Stomach (tissue), 9 donors: ENCODE data around the gene JCHAIN. TPM values are rescaled to one million over a fixed set of nuclear protein-coding genes. Genes with fewer than 3 reads are reported as not detected.
"Not testable (repeated sequence)": the region's sequence is repeated elsewhere in the genome, so short reads cannot be mapped to it uniquely, and the experiment has no call there.

Experiments
- DNase-seq, 2 donors: peaks; one replicate each; pipeline versions ENCODE4 v3.0.0 to v3.0.0-alpha.2; 2013 to 2019
- H3K27ac ChIP-seq, 5 donors: fragments of 200-600 bp in 4 of 5; sonication (generic) in 4 of 5; one replicate each; pipeline ENCODE4 v1.5.1; 2013 to 2019; ENCODE audit warnings: mild to moderate bottlenecking in 1 of 5, moderate library complexity in 1 of 5
- H3K27me3 ChIP-seq, 3 donors: fragments of 200-600 bp; sonication (generic); one replicate each; pipeline ENCODE4 v1.5.1; 2017 to 2019; ENCODE audit warnings: mixed run types in 1 of 3
- H3K36me3 ChIP-seq, 4 donors: fragments of 200-600 bp; sonication (generic); 1 replicate in 3 of 4; 2 replicates in 1 of 4; pipeline ENCODE4 v1.5.1; 2016 to 2019
- H3K4me1 ChIP-seq, 4 donors: fragments of 200-600 bp; sonication (generic); one replicate each; pipeline ENCODE4 v1.5.1; 2016 to 2019
- H3K4me3 ChIP-seq, 4 donors: fragments of 200-600 bp; sonication (generic) in 3 of 4; one replicate each; pipeline ENCODE4 v1.5.1; 2016 to 2019; ENCODE audit warnings: mild to moderate bottlenecking in 1 of 4
- H3K9me3 ChIP-seq, 4 donors: fragments of 200-600 bp; sonication (generic); one replicate each; pipeline ENCODE4 v1.5.1; 2016 to 2019
- CTCF ChIP-seq, 7 experiments: fragments of 450-650 bp in 4 of 7; fragments of 200-600 bp in 3 of 7; sonication (generic) in 3 of 7; IDR thresholded peaks; one replicate each; pipeline ENCODE4 v1.5.1; 2016 to 2019; ENCODE audit warnings: antibody characterized with exemption in 7 of 7, control low read depth in 2 of 7, mild to moderate bottlenecking in 1 of 7
- EP300 ChIP-seq: sonication (generic); formaldehyde crosslinking; IDR thresholded peaks from one replicate; pipeline ENCODE4 v1.6.1; 2017; ENCODE audit warnings: antibody characterized with exemption
- POLR2A ChIP-seq, 4 donors: fragments of 450-650 bp; IDR thresholded peaks; one replicate each; pipeline ENCODE4 v1.6.1; 2016; ENCODE audit warnings: antibody characterized with exemption in 4 of 4, control low read depth in 2 of 4, mild to moderate bottlenecking in 1 of 4, moderate library complexity in 1 of 4
- POLR2AphosphoS5 ChIP-seq, 3 donors: sonication (generic); formaldehyde crosslinking; IDR thresholded peaks; one replicate each; pipeline ENCODE4 v1.6.1; 2016; ENCODE audit warnings: antibody characterized with exemption in 3 of 3
- WGBS, 5 donors: extraction: QIAGEN DNeasy Blood & Tissue Kit in 3 of 5; methylation state at CpG; one replicate each; pipeline versions ENCODE4 v1.1.5 to v1.1.7; 2013 to 2018; 5-methylcytosine and 5-hydroxymethylcytosine counted together
- intact Hi-C: fragments of 100-400 bp; cut with DNase I; formaldehyde crosslinking; loops from one replicate; pipeline ENCODE4 v1.15.1; 2023; ENCODE audit warnings: low total_unique reads
- polyA plus RNA-seq, 3 donors: library from polyadenylated mRNA; stranded (reverse); fragments of 200-250 nt; gene quantifications; one replicate each; pipeline ENCODE4 v1.2.3, GENCODE V29; 2013
- total RNA-seq, 5 donors: library from RNA; depleted of rRNA; stranded (reverse); fragments of >200 nt; gene quantifications; one replicate each; pipeline versions ENCODE4 v1.1.0 to v1.2.3, GENCODE V29; 2014 to 2016
- donor health status: healthy with polysubstance abuse.
- donor health status: Bipolar disorder and iron deficiency.
- donor health status: healthy.

Gene JCHAIN
- total and polyA plus RNA-seq, 8 donors, result 5.5 to 284 (median 41.9) TPM

GRCh38 chr4:70654605-70655011, 11.7 kb downstream of the JCHAIN start:
- Histone ChIP-seq H3K4me3 (no peak overlapping the region), H3K9me3 (no peaks in the 10 kb centered on the region), H3K27me3 (no peaks in the 10 kb centered on the region), H3K36me3 (no peaks in the 10 kb centered on the region), H3K4me1 (peaks cover 0 to 6% (median 3%) of the 10 kb centered on the region in 4 donors), H3K27ac (no peak overlapping the region)
- no peak for DNase-seq
- intact Hi-C loops, result no loop called here
- 24 to 54% (median 45%) methylated on average over 5 of the region's 5 CpGs for WGBS, 5 donors
- TF ChIP-seq EP300 (no peak), POLR2AphosphoS5 (IDR thresholded peaks at IDR 0.05) (no peak), CTCF (IDR thresholded peaks at IDR 0.05) (no peak), POLR2A (IDR thresholded peaks at IDR 0.05) (no peak)

- no peak overlapping the region for H3K27ac ChIP-seq
- H3K4me1 ChIP-seq, result peaks cover 0 to 14% (median 3%) of the 10 kb centered on the region in 4 donors
- no peak overlapping the region for H3K4me3 ChIP-seq
- WGBS, 5 donors, result 5 to 10% (median 7%) methylated on average over 4 of the region's 4 CpGs
- peak in 5 of 7 experiments; percentile 18 to 55 (median 35) for TF ChIP-seq CTCF (IDR thresholded peaks at IDR 0.05)
- TF ChIP-seq POLR2AphosphoS5 (IDR thresholded peaks at IDR 0.05), result no peak
- no peaks in the 10 kb centered on the region for H3K27me3 ChIP-seq
- no peaks in the 10 kb centered on the region for H3K9me3 ChIP-seq
- H3K36me3 ChIP-seq, result no peaks in the 10 kb centered on the region
- intact Hi-C loops, result no loop called here
- DNase-seq, result peak in 1 of 2 donors; percentile 52
Measured at GRCh38 chr4:70651864-70652506, 14.3 kb downstream of the JCHAIN start.

GRCh38 chr4:70650741-70651140, 15.6 kb downstream of the JCHAIN start:
- H3K4me3 ChIP-seq, H3K36me3 ChIP-seq, H3K27ac ChIP-seq, intact Hi-C loops, H3K9me3 ChIP-seq, DNase-seq, H3K27me3 ChIP-seq: not testable (repeated sequence)
- peaks cover 0 to 14% (median 3%) of the 10 kb centered on the region in 4 donors for H3K4me1 ChIP-seq
- WGBS, 5 donors, result 87 to 93% (median 90%) methylated on average over 4 of the region's 4 CpGs

GRCh38 chr4:70640192-70640591, 26.1 kb downstream of the JCHAIN start:
- no peak overlapping the region for H3K4me3 ChIP-seq
- TF ChIP-seq EP300 (no peak), CTCF (IDR thresholded peaks at IDR 0.05) (no peak), POLR2AphosphoS5 (IDR thresholded peaks at IDR 0.05) (no peak), POLR2A (IDR thresholded peaks at IDR 0.05) (no peak)
- no peaks in the 10 kb centered on the region for H3K27me3 ChIP-seq
- DNase-seq, result no peak
- intact Hi-C loops, result no loop called here
- peaks cover 0 to 5% (median 0%) of the 10 kb centered on the region in 4 donors for H3K9me3 ChIP-seq
- WGBS, 5 donors, result 80 to 90% (median 87%) methylated on average over 2 of the region's 2 CpGs
- peaks cover 0 to 16% (median 7%) of the 10 kb centered on the region in 4 donors for H3K4me1 ChIP-seq
- no peak overlapping the region for H3K27ac ChIP-seq
- no peaks in the 10 kb centered on the region for H3K36me3 ChIP-seq

- peak in 1 of 2 donors; percentile 73 for DNase-seq
- Histone ChIP-seq H3K27me3 (no peaks in the 10 kb centered on the region), H3K4me3 (peak overlapping the region in 3 of 4 donors; percentile 16 to 28 (median 17)), H3K36me3 (no peaks in the 10 kb centered on the region), H3K4me1 (peaks cover 0 to 16% (median 7%) of the 10 kb centered on the region in 4 donors), H3K27ac (peak overlapping the region in 3 of 5 donors; percentile 14 to 56 (median 23)), H3K9me3 (no peaks in the 10 kb centered on the region)
- 19 to 38% (median 23%) methylated on average over 8 of the region's 8 CpGs for WGBS, 5 donors
- intact Hi-C loops, result no loop called here
- TF ChIP-seq POLR2A (IDR thresholded peaks at IDR 0.05), result no peak
- no peak for TF ChIP-seq CTCF (IDR thresholded peaks at IDR 0.05)
- no peak for TF ChIP-seq POLR2AphosphoS5 (IDR thresholded peaks at IDR 0.05)
- no peak for TF ChIP-seq EP300
Measured at GRCh38 chr4:70637239-70637913, 28.9 kb downstream of the JCHAIN start.
